Left kidney (tissue), 2 donors: ENCODE measurements around the gene LRRC10. TPM values are rescaled to one million over a fixed set of nuclear protein-coding genes. Genes with fewer than 3 reads are reported as not detected.
"Not testable (repeated sequence)": the region's sequence is repeated elsewhere in the genome, so short reads cannot be mapped to it uniquely, and the experiment has no call there.

Experiments used
- DNase-seq: peaks from one replicate; pipeline ENCODE4 v3.0.0-alpha.2; 2013
- polyA plus RNA-seq: library from polyadenylated mRNA; unstranded; fragments of 120-200 nt; gene quantifications from one replicate; pipeline ENCODE4 v1.2.1, GENCODE V29; 2013; ENCODE audit not compliant: insufficient read length

LRRC10 gene
- polyA plus RNA-seq, 1 donor = 0.08 TPM

GRCh38 chr12:69619050-69619449 is 8.3 kb upstream of the LRRC10 start:
- no peak for DNase-seq

- DNase-seq = no peak
Measured at GRCh38 chr12:69616025-69616424, 5.3 kb upstream of the LRRC10 start.

- DNase-seq = no peak
Measured at GRCh38 chr12:69613351-69613750, 2.6 kb upstream of the LRRC10 start.

- no peak for DNase-seq
Measured at GRCh38 chr12:69610126-69610525, 581 bp downstream of the LRRC10 start.

- no peak for DNase-seq
Measured at GRCh38 chr12:69608114-69608513, 2.6 kb downstream of the LRRC10 start.

- DNase-seq = not testable (repeated sequence)
Measured at GRCh38 chr12:69604275-69604674, 6.4 kb downstream of the LRRC10 start.

- DNase-seq = not testable (repeated sequence)
Measured at GRCh38 chr12:69603556-69603955, 7.2 kb downstream of the LRRC10 start.

GRCh38 chr12:69602954-69603353 is 7.8 kb downstream of the LRRC10 start:
- DNase-seq = no peak

GRCh38 chr12:69601962-69602685 is 8.6 kb downstream of the LRRC10 start:
- DNase-seq = no peak

- DNase-seq = no peak
Measured at GRCh38 chr12:69600804-69601203, 9.9 kb downstream of the LRRC10 start.

- DNase-seq = no peak
Measured at GRCh38 chr12:69598174-69598753, 12.4 kb downstream of the LRRC10 start.

GRCh38 chr12:69595689-69596088 is 15.0 kb downstream of the LRRC10 start:
- no peak for DNase-seq

GRCh38 chr12:69589082-69589481 is 21.6 kb downstream of the LRRC10 start:
- no peak for DNase-seq

GRCh38 chr12:69588527-69588926 is 22.2 kb downstream of the LRRC10 start:
- DNase-seq = no peak

GRCh38 chr12:69585189-69586062 is 25.3 kb downstream of the LRRC10 start, which contains the start of gene CCT2:
CCT2 (plus strand) TSS chr12:69585459; CDS start chr12:69585522, 63 bp downstream.
- DNase-seq = peak; percentile 95

- DNase-seq = no peak
Measured at GRCh38 chr12:69583203-69583602, 27.5 kb downstream of the LRRC10 start.

- DNase-seq = no peak
Measured at GRCh38 chr12:69580074-69580473, 30.6 kb downstream of the LRRC10 start.

GRCh38 chr12:69579029-69579428 is 31.7 kb downstream of the LRRC10 start:
- DNase-seq = no peak

GRCh38 chr12:69578283-69578682 is 32.4 kb downstream of the LRRC10 start:
- DNase-seq = no peak

- DNase-seq = no peak
Measured at GRCh38 chr12:69575346-69575745, 35.4 kb downstream of the LRRC10 start.

- peak; percentile 58 for DNase-seq
Measured at GRCh38 chr12:69570545-69571399, 39.9 kb downstream of the LRRC10 start.

GRCh38 chr12:69570000-69570516 is 40.6 kb downstream of the LRRC10 start:
- DNase-seq = no peak
